IMR-90 (cell line): ENCODE measurements around the gene CDK5RAP2. TPM values are rescaled to one million over a fixed set of nuclear protein-coding genes. Genes with fewer than 3 reads are reported as not detected.
A peak's percentile ranks its signal among the peaks of the same experiment; 100 is the strongest.

ENCODE experiments used
- ATAC-seq: fragments of 200-7000 bp; cut with Tn5 transposase; 2 replicates; pipeline ENCODE4 v1.9.1; 2020; ENCODE audit warnings: low read depth, mild to moderate bottlenecking, moderate library complexity
- BruUV-seq: library from RNA; stranded (reverse); fragments of 400-500 nt; replicated peaks from 2 replicates; lab custom pipeline; 2021; lab: Mats Ljungman, UMichigan
- CTCF ChIA-PET: fragments of 300-600 bp; formaldehyde crosslinking; extraction: SDS; loops from one replicate; lab custom pipeline; 2021; ENCODE audit warnings: antibody characterized with exemption; lab: Yijun Ruan, JAX
- POLR2A ChIA-PET: fragments of 300-600 bp; sonication (Branson Sonifier 250); formaldehyde crosslinking; loops from one replicate; lab custom pipeline; 2022; ENCODE audit warnings: antibody characterized with exemption; ENCODE audit not compliant: unreplicated experiment; lab: Charles Lee
- DNase-seq: peaks from one replicate; pipeline ENCODE4 v3.0.0; 2013
- H2AFZ ChIP-seq: replicated peaks from 2 replicates; pipeline ENCODE3; 2013; ENCODE audit warnings: low read length, mild to moderate bottlenecking; ENCODE audit not compliant: poor library complexity
- H2AK5ac ChIP-seq: 2 replicates; pipeline ENCODE4 v1.6.1; 2013; ENCODE audit warnings: low read depth, low read length, inconsistent platforms
- H2AK9ac ChIP-seq: replicated peaks from 2 replicates; pipeline ENCODE3; 2013; ENCODE audit warnings: mild to moderate bottlenecking, low read depth, low read length, moderate library complexity; ENCODE audit not compliant: poor library complexity
- H2BK120ac ChIP-seq: 2 replicates; pipeline ENCODE4 v1.6.1; 2013; ENCODE audit warnings: low read depth, low read length, inconsistent platforms
- H2BK15ac ChIP-seq: 3 replicates; pipeline ENCODE4 v1.6.1; 2013; ENCODE audit warnings: low read depth, low read length, inconsistent platforms
- H2BK20ac ChIP-seq: 2 replicates; pipeline ENCODE4 v1.6.1; 2013; ENCODE audit warnings: low read depth, mild to moderate bottlenecking, inconsistent platforms, low read length, moderate library complexity
- H2BK5ac ChIP-seq: 2 replicates; pipeline ENCODE4 v1.6.1; 2013; ENCODE audit warnings: mild to moderate bottlenecking, low read depth, low read length, inconsistent platforms; ENCODE audit not compliant: poor library complexity, severe bottlenecking
- H3K14ac ChIP-seq: replicated peaks from 2 replicates; pipeline ENCODE4 v1.6.1; 2013; ENCODE audit warnings: low read depth, low read length, inconsistent platforms
- H3K18ac ChIP-seq: 2 replicates; pipeline ENCODE4 v1.6.1; 2013; ENCODE audit warnings: low read depth, low read length, control low read depth
- H3K23ac ChIP-seq: 2 replicates; pipeline ENCODE4 v1.6.1; 2013; ENCODE audit warnings: low read depth, low read length, inconsistent platforms
- H3K27ac ChIP-seq: 2 replicates; pipeline ENCODE4 v1.5.1; 2013; ENCODE audit warnings: mild to moderate bottlenecking, control low read depth, low read length; ENCODE audit not compliant: insufficient read depth
- H3K27me3 ChIP-seq: 2 replicates; pipeline ENCODE4 v1.6.1; 2013; ENCODE audit warnings: low read length; ENCODE audit not compliant: control insufficient read depth, insufficient read depth
- H3K36me3 ChIP-seq: 2 replicates; pipeline ENCODE4 v1.6.1; 2013; ENCODE audit warnings: low read length, mixed read lengths; ENCODE audit not compliant: control insufficient read depth, insufficient read depth
- H3K4ac ChIP-seq: 2 replicates; pipeline ENCODE4 v1.6.1; 2013; ENCODE audit warnings: low read depth, low read length, inconsistent platforms
- H3K4me1 ChIP-seq: 2 replicates; pipeline ENCODE4 v1.6.1; 2013; ENCODE audit warnings: low read length, mixed read lengths; ENCODE audit not compliant: control insufficient read depth, insufficient read depth
- H3K4me2 ChIP-seq: 2 replicates; pipeline ENCODE4 v1.6.1; 2013; ENCODE audit warnings: low read depth, mild to moderate bottlenecking, control low read depth, low read length, moderate library complexity
- H3K4me3 ChIP-seq: 2 replicates; pipeline ENCODE4 v1.5.1; 2013; ENCODE audit warnings: low read depth, mild to moderate bottlenecking, control low read depth, low read length, moderate library complexity; ENCODE audit not compliant: insufficient read depth
- H3K56ac ChIP-seq: 2 replicates; pipeline ENCODE4 v1.6.1; 2013; ENCODE audit warnings: low read length, inconsistent platforms; ENCODE audit not compliant: insufficient read depth; ENCODE audit errors: extremely low read depth
- H3K79me1 ChIP-seq, 2 experiments: 2 replicates each; pipeline ENCODE4 v1.6.1; 2013; ENCODE audit warnings: low read length in 2 of 2, inconsistent platforms in 1 of 2, low read depth in 1 of 2
- H3K9ac ChIP-seq: 2 replicates; pipeline ENCODE4 v1.6.1; 2013; ENCODE audit warnings: low read depth, low read length, control low read depth
- H3K9me1 ChIP-seq: 2 replicates; pipeline ENCODE4 v1.6.1; 2013; ENCODE audit warnings: low read length, inconsistent platforms; ENCODE audit not compliant: insufficient read depth
- H3K9me3 ChIP-seq: 2 replicates; pipeline ENCODE4 v1.6.1; 2013; ENCODE audit warnings: low read length; ENCODE audit not compliant: control insufficient read depth, insufficient read depth
- H4K20me1 ChIP-seq: 2 replicates; pipeline ENCODE4 v1.6.1; 2013; ENCODE audit warnings: low read length, inconsistent platforms; ENCODE audit not compliant: insufficient read depth
- H4K5ac ChIP-seq: 2 replicates; pipeline ENCODE4 v1.6.1; 2013; ENCODE audit warnings: mild to moderate bottlenecking, low read depth, low read length, control low read depth
- H4K8ac ChIP-seq, 2 experiments: 2 replicates each; pipeline ENCODE4 v1.6.1; 2013; ENCODE audit warnings: low read depth in 2 of 2, low read length in 2 of 2, control low read depth in 1 of 2, inconsistent platforms in 1 of 2
- H4K91ac ChIP-seq: 2 replicates; pipeline ENCODE4 v1.6.1; 2013; ENCODE audit warnings: low read depth, low read length, inconsistent platforms; ENCODE audit not compliant: insufficient read depth
- BHLHE40 ChIP-seq: fragments of 150-350 bp; IDR thresholded peaks from 2 replicates; pipeline ENCODE4 v1.6.1; 2016; ENCODE audit warnings: mild to moderate bottlenecking, low read depth, low read length
- CEBPB ChIP-seq: IDR thresholded peaks from 2 replicates; pipeline ENCODE4 v1.6.1; 2012; ENCODE audit warnings: low read depth, low read length, improper control_type of control experiment
- CHD1 ChIP-seq: IDR thresholded peaks from 2 replicates; pipeline ENCODE4 v1.6.1; 2012; ENCODE audit warnings: low read depth, low read length, improper control_type of control experiment
- CTCF ChIP-seq: conservative IDR thresholded peaks from 2 replicates; pipeline ENCODE4 v1.5.1; 2012; ENCODE audit warnings: mild to moderate bottlenecking, low read depth, low read length, improper control_type of control experiment
- FOS ChIP-seq: fragments of 150-350 bp; IDR thresholded peaks from 2 replicates; pipeline ENCODE4 v1.6.1; 2016; ENCODE audit warnings: low read depth, low read length
- MAFK ChIP-seq: IDR thresholded peaks from 2 replicates; pipeline ENCODE4 v1.6.1; 2012; ENCODE audit warnings: low read depth, low read length, improper control_type of control experiment
- MAZ ChIP-seq: IDR thresholded peaks from 2 replicates; pipeline ENCODE4 v1.6.1; 2012; ENCODE audit warnings: low read depth, mild to moderate bottlenecking, low read length, improper control_type of control experiment, moderate library complexity, borderline replicate concordance
- NFE2L2 ChIP-seq: fragments of 150-350 bp; IDR thresholded peaks from 2 replicates; pipeline ENCODE4 v1.6.1; 2016; ENCODE audit warnings: low read depth, mild to moderate bottlenecking, low read length
- POLR2A ChIP-seq: IDR thresholded peaks from 2 replicates; pipeline ENCODE4 v1.6.1; 2012; ENCODE audit warnings: mild to moderate bottlenecking, low read depth, low read length
- RAD21 ChIP-seq: IDR thresholded peaks from 2 replicates; pipeline ENCODE4 v1.6.1; 2012; ENCODE audit warnings: low read length, improper control_type of control experiment
- RCOR1 ChIP-seq: IDR thresholded peaks from 2 replicates; pipeline ENCODE4 v1.6.1; 2012; ENCODE audit warnings: mild to moderate bottlenecking, low read length, improper control_type of control experiment; ENCODE audit not compliant: insufficient replicate concordance
- RFX5 ChIP-seq: IDR thresholded peaks from 2 replicates; pipeline ENCODE4 v1.8.0; 2012; ENCODE audit warnings: low read depth, mild to moderate bottlenecking, low read length, moderate library complexity
- SMC3 ChIP-seq: fragments of 150-350 bp; IDR thresholded peaks from 2 replicates; pipeline ENCODE4 v1.6.1; 2016; ENCODE audit warnings: low read depth, mild to moderate bottlenecking, antibody characterized with exemption, low read length, moderate library complexity
- WGBS, 2 experiments: methylation state at CpG; one replicate each; pipeline versions ENCODE4 v1.1.5 to v1.1.7; 2013; ENCODE audit warnings: missing lambda C conversion rate in 2 of 2; ENCODE audit not compliant: insufficient read length in 1 of 2; ENCODE audit errors: extremely low coverage in 2 of 2; 5-methylcytosine and 5-hydroxymethylcytosine counted together
- dilution Hi-C: fragments of 300-500 bp; cut with HindIII; formaldehyde crosslinking; loops from one replicate; pipeline ENCODE4 v1.14.3; 2018; ENCODE audit warnings: low sequenced_read_pairs; ENCODE audit not compliant: unreplicated experiment
- in situ Hi-C: fragments of 300-500 bp; cut with MboI; formaldehyde crosslinking; loops from 3 replicates; pipeline ENCODE4 v1.14.3; 2019; ENCODE audit warnings: low sequenced_read_pairs, inconsistent platforms, mixed read lengths
- intact Hi-C: fragments of 100-400 bp; cut with micrococcal nuclease; formaldehyde crosslinking; loops from 2 replicates; pipeline ENCODE4 v1.10.0; 2022
- polyA plus RNA-seq, 3 experiments: library from polyadenylated mRNA; depleted of rRNA; stranded (reverse); fragments of >200 nt; gene quantifications; 2 replicates each; pipeline ENCODE4 v1.2.3, GENCODE V29; 2012; ENCODE audit warnings: low replicate concordance in 1 of 3
- total RNA-seq: library from RNA; depleted of rRNA; stranded (reverse); fragments of >200 nt; gene quantifications from 2 replicates; pipeline ENCODE4 v1.2.3, GENCODE V29; 2012
- TF ChIP-seq, protein P1 (sequence below): fragments of 150-350 bp; IDR thresholded peaks from 2 replicates; pipeline ENCODE4 v1.6.1; 2017; ENCODE audit warnings: mild to moderate bottlenecking, antibody characterized with exemption, low read length, low read depth

CDK5RAP2 gene
- total and polyA plus RNA-seq, 2 of the 4 experiments (the other 2 are of a cell fraction) = 29.5 to 31.7 TPM

DNA sequence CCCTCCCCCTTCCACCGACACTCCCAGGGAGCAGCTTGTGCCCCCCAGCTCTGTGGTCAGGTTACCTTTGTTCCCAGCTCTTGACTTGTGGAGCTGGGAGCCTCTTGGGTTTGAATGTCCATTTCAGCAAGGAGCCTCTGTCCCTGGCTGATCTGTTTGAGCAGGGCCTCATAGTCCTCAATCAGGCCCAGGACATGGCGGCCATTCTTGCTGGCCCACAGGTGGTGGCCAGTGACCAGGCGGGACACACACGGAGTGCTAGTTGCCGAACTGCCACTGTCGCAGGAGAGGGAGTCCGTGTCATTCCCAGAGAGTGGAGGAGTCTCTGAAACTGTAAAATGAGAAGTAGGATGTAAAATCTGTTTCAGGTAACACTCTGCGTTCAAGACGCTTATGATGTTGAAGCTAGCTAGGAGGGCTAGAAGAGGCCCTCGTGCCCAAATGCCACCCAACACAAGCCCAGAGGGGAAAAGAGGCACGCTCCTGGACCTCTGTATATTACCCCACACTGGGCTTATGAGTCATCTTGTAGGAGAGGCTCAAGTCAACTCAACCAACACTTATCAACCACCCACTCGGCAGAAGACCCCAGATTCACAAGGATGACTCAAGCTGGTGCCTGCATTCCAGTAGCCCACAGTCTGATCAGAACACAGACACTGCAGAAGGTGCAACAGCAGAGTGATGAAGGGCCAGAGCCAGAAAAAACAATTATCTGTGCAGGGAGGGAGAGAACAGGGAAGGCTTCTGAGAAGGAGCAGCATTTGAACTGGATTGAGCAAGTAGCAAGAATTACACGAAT, 177.0 kb downstream of the CDK5RAP2 start:
- Histone ChIP-seq H4K91ac (peak overlapping the region; percentile 89), H2AK9ac (peak overlapping the region; percentile 77), H4K8ac (peak overlapping the region; percentile 1 to 57), H4K5ac (peak overlapping the region; percentile 4; the same call in 1 of the 2 replicates), H3K4me1 (peaks cover 28% of the 10 kb centered on the region), H2BK5ac (peak overlapping the region; percentile 84), H3K36me3 (peaks cover 22% of the 10 kb centered on the region), H3K27ac (peak overlapping the region; percentile 66), H3K18ac (peak overlapping the region; percentile 8), H4K20me1 (no peaks in the 10 kb centered on the region), H3K27me3 (no peaks in the 10 kb centered on the region), H2AFZ (no peak overlapping the region), H3K56ac (peak overlapping the region; percentile 19; the same call in 1 of the 2 replicates), H3K23ac (0 out of 2 replicates have a peak overlapping the region, but pooled peaks have one; percentile 17), H3K9ac (no peak overlapping the region), H2BK15ac (peak overlapping the region; percentile 24; the same call in 2 of the 3 replicates), H3K4me3 (no peak overlapping the region), H3K14ac (peak overlapping the region; percentile 59), H3K9me3 (no peaks in the 10 kb centered on the region), H2AK5ac (peak overlapping the region; percentile 80), H3K4me2 (no peak overlapping the region), H3K79me1 (peaks cover 0 to 20% of the 10 kb centered on the region in 2 experiments; a peak in 3 of 4 replicates), H3K9me1 (peaks cover 31% of the 10 kb centered on the region), H2BK20ac (peak overlapping the region; percentile 95), H3K4ac (peak overlapping the region; percentile 92), H2BK120ac (peak overlapping the region; percentile 96)
- ChIA-PET CTCF (no interaction called here), POLR2A (interaction anchor here (0.6 kb wide), 1 partner anchor 108 kb away, joined by 5 read pairs; no protein-coding TSS in a partner anchor)
- DNase-seq (peak; percentile 98), ATAC-seq (peak; percentile 91)
- in situ Hi-C loops (no loop called here), dilution Hi-C loops (no loop called here), intact Hi-C loops (no loop called here)
- no TSS peak for BruUV-seq
- WGBS, 2 experiments = 65% methylated on average over 4 of the region's 13 CpGs; no CpG with 5 or more reads in 1 of the 2 experiments
- TF ChIP-seq RFX5 (no peak), BHLHE40 (peak; percentile 79), CTCF (no peak), NFE2L2 (no peak), RCOR1 (peak; percentile 74), MAFK (no peak), CHD1 (no peak), FOS (peak; percentile 90), SMC3 (no peak), MAZ (peak; percentile 63; the same call in 1 of the 2 replicates), POLR2A (no peak), CEBPB (peak; percentile 97), RAD21 (peak; percentile 22; the same call in 1 of the 2 replicates)
- TF ChIP-seq, protein P1, sequence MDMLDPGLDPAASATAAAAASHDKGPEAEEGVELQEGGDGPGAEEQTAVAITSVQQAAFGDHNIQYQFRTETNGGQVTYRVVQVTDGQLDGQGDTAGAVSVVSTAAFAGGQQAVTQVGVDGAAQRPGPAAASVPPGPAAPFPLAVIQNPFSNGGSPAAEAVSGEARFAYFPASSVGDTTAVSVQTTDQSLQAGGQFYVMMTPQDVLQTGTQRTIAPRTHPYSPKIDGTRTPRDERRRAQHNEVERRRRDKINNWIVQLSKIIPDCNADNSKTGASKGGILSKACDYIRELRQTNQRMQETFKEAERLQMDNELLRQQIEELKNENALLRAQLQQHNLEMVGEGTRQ = no peak
